Astrocyte (in vitro differentiated cells and primary cell): ENCODE measurements around the gene SOHLH1. TPM values are rescaled to one million over a fixed set of nuclear protein-coding genes. Genes with fewer than 3 reads are reported as not detected.

Experiments
- DNase-seq: peaks from one replicate; pipeline ENCODE4 v3.0.0-alpha.2; 2010; ENCODE audit warnings: low read depth
- FAIRE-seq: peaks from 2 replicates; lab custom pipeline; 2011; peaks lifted over from hg19 to GRCh38; lab: Jason Lieb, UNC
- H2AFZ ChIP-seq: 2 replicates; pipeline ENCODE4 v1.6.0; 2012; ENCODE audit warnings: low read depth, low read length, inconsistent platforms
- H3K27ac ChIP-seq: 2 replicates; pipeline ENCODE4 v1.5.1; 2011; ENCODE audit warnings: low read depth, low read length, inconsistent platforms
- H3K27me3 ChIP-seq: 2 replicates; pipeline ENCODE4 v1.6.0; 2011; ENCODE audit warnings: low read length, inconsistent platforms; ENCODE audit not compliant: insufficient read depth
- H3K36me3 ChIP-seq: 2 replicates; pipeline ENCODE4 v1.5.1; 2011; ENCODE audit warnings: low read length, inconsistent platforms; ENCODE audit not compliant: insufficient read depth
- H3K4me1 ChIP-seq: 2 replicates; pipeline ENCODE4 v1.5.1; 2011; ENCODE audit warnings: low read length, inconsistent platforms; ENCODE audit not compliant: insufficient read depth
- H3K4me2 ChIP-seq: 2 replicates; pipeline ENCODE4 v1.6.0; 2012; ENCODE audit warnings: low read length, inconsistent platforms
- H3K4me3 ChIP-seq: 2 replicates; pipeline ENCODE4 v1.5.1; 2011; ENCODE audit warnings: low read depth, mild to moderate bottlenecking, low read length, inconsistent platforms; ENCODE audit not compliant: insufficient read depth
- H3K79me2 ChIP-seq: 2 replicates; pipeline ENCODE4 v1.6.0; 2012; ENCODE audit warnings: mild to moderate bottlenecking, low read length, inconsistent platforms; ENCODE audit not compliant: insufficient read depth
- H3K9ac ChIP-seq: 2 replicates; pipeline ENCODE4 v1.6.0; 2012; ENCODE audit warnings: mild to moderate bottlenecking, low read length, inconsistent platforms
- H3K9me3 ChIP-seq: 2 replicates; pipeline ENCODE4 v1.5.1; 2012; ENCODE audit warnings: low read depth, mild to moderate bottlenecking, low read length, inconsistent platforms; ENCODE audit not compliant: insufficient read depth
- H4K20me1 ChIP-seq: 2 replicates; pipeline ENCODE4 v1.6.0; 2012; ENCODE audit warnings: low read length, inconsistent platforms; ENCODE audit not compliant: insufficient read depth
- H3K27ac Mint-ChIP-seq: one replicate; pipeline ENCODE4 v1.8.0; 2021; ENCODE audit warnings: mild to moderate bottlenecking, mixed read lengths; ENCODE audit not compliant: unreplicated experiment
- H3K27me3 Mint-ChIP-seq: one replicate; pipeline ENCODE4 v1.8.0; 2021; ENCODE audit warnings: low read depth, mixed read lengths; ENCODE audit not compliant: unreplicated experiment
- H3K36me3 Mint-ChIP-seq: one replicate; pipeline ENCODE4 v1.8.0; 2021; ENCODE audit warnings: low read depth, mixed read lengths; ENCODE audit not compliant: unreplicated experiment
- H3K4me1 Mint-ChIP-seq: one replicate; pipeline ENCODE4 v1.8.0; 2021; ENCODE audit warnings: low read depth, mixed read lengths; ENCODE audit not compliant: unreplicated experiment
- H3K4me3 Mint-ChIP-seq: one replicate; pipeline ENCODE4 v1.8.0; 2021; ENCODE audit warnings: mild to moderate bottlenecking, moderate library complexity, mixed read lengths; ENCODE audit not compliant: unreplicated experiment
- H3K9me3 Mint-ChIP-seq: one replicate; pipeline ENCODE4 v1.8.0; 2021; ENCODE audit warnings: mild to moderate bottlenecking, mixed read lengths; ENCODE audit not compliant: unreplicated experiment
- CTCF ChIP-seq: IDR thresholded peaks from 2 replicates; pipeline ENCODE4 v1.5.1; 2011; ENCODE audit warnings: low read depth, mild to moderate bottlenecking, inconsistent platforms, low read length, moderate library complexity; ENCODE audit not compliant: insufficient read depth
- EZH2 ChIP-seq: IDR thresholded peaks from 2 replicates; pipeline ENCODE4 v1.6.1; 2012; ENCODE audit warnings: mild to moderate bottlenecking, low read length, inconsistent platforms; ENCODE audit not compliant: insufficient read depth
- total RNA-seq: library from RNA; stranded (reverse); gene quantifications from 2 replicates; pipeline ENCODE4 v1.2.1, GENCODE V29; 2021

Gene SOHLH1
- total RNA-seq, 1 donor from 2014 or later: not detected

DNA sequence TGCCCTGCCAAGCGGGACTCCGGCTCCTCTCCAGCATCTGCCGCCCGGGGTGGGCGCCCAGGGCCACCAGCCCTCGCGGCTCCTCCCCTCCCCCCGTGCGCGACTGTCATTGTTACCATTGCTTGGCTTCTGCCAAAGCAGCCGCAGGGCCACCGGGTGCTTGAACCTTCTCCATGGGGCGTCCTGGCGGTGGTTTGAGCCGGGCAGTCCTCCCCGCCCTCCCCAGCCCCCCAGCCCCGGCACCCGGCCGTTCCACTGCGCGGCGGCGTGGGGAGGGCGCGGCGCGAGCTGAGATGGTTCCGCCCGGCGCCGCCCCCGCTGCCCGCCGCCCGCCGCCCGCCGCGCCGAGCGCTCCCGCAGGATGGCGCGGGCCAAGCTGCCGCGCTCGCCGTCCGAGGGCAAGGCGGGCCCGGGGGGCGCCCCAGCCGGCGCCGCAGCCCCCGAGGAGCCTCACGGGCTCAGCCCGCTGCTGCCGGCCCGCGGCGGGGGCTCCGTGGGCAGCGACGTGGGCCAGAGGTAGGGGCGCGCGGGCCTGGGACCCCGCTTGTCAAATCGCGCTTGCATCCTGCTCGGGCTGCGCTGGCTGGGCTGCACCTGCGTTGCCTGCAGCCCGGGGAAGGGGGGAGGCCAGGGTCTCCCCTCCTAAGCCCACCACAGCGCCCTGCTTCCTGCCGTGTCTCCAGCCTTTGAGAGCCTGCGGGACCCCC lies 37.1 kb upstream of the SOHLH1 start:
- H3K27me3 ChIP-seq: peaks cover 4% of the 10 kb centered on the region
- H3K4me3 ChIP-seq: no peak overlapping the region
- H3K79me2 ChIP-seq: no peaks in the 10 kb centered on the region
- DNase-seq: no peak
- no peaks in the 10 kb centered on the region for H3K36me3 ChIP-seq
- H2AFZ ChIP-seq: no peak overlapping the region
- Mint-ChIP-seq H3K4me1 (no peaks in the 10 kb centered on the region), H3K36me3 (no peaks in the 10 kb centered on the region), H3K4me3 (no peak overlapping the region), H3K9me3 (peaks cover 7% of the 10 kb centered on the region), H3K27ac (no peak overlapping the region), H3K27me3 (peaks cover 44% of the 10 kb centered on the region)
- no peaks in the 10 kb centered on the region for H4K20me1 ChIP-seq
- H3K4me2 ChIP-seq: no peak overlapping the region
- no peaks in the 10 kb centered on the region for H3K4me1 ChIP-seq
- H3K27ac ChIP-seq: no peak overlapping the region
- no peak overlapping the region for H3K9ac ChIP-seq
- TF ChIP-seq CTCF (no peak), EZH2 (peak; percentile 20)
- peaks cover 3% of the 10 kb centered on the region for H3K9me3 ChIP-seq
- no peak for FAIRE-seq

DNA sequence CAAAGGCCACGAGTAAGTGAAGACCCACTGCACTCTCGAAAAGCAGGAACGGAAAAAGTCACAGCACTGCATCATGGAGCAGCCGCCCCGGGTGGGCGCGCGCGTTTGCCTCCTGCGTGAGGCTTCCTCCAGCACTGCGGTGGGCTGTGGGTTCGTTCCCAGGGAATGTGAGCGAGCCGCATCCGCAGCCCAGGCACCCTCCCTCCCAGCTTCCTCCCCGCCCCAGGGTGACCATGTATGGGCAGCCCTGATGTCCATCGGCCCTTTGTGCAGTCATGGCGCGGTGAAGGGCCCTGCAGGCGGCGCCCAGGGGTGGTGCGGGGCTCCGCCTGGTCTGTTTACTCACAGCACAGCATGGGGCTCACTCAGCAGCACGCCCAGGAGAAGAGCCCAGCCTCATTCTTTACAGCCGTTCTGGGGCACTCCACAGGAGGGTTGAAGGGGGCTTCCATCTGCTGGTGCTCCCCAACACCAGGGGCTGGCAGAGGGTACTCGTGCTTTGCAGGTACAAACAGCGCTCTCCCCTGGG lies 35.4 kb upstream of the SOHLH1 start:
- H3K36me3 Mint-ChIP-seq: no peaks in the 10 kb centered on the region
- TF ChIP-seq EZH2 (no peak), CTCF (no peak)
- no peak overlapping the region for H3K27ac Mint-ChIP-seq
- peaks cover 14% of the 10 kb centered on the region for H3K9me3 Mint-ChIP-seq
- no peaks in the 10 kb centered on the region for H3K4me1 Mint-ChIP-seq
- peaks cover 6% of the 10 kb centered on the region for H3K9me3 ChIP-seq
- peaks cover 47% of the 10 kb centered on the region for H3K27me3 Mint-ChIP-seq
- DNase-seq: no peak
- H3K4me3 ChIP-seq: no peak overlapping the region
- no peak overlapping the region for H3K27ac ChIP-seq
- no peak overlapping the region for H2AFZ ChIP-seq
- no peak for FAIRE-seq
- H3K4me3 Mint-ChIP-seq: no peak overlapping the region
- H3K36me3 ChIP-seq: no peaks in the 10 kb centered on the region
- H3K9ac ChIP-seq: no peak overlapping the region
- H4K20me1 ChIP-seq: no peaks in the 10 kb centered on the region
- no peaks in the 10 kb centered on the region for H3K4me1 ChIP-seq
- peaks cover 4% of the 10 kb centered on the region for H3K27me3 ChIP-seq
- no peak overlapping the region for H3K4me2 ChIP-seq
- no peaks in the 10 kb centered on the region for H3K79me2 ChIP-seq
